ENCODE data around the gene RORC.

GRCh38 chr1:151864411-151864810, 32.8 kb upstream of the RORC start:
- TF ChIP-seq CTCF (IDR thresholded peaks at IDR 0.05) (no peak), POLR2A (IDR thresholded peaks at IDR 0.05) (no peak)
